GM04504 (cell line): ENCODE measurements around the gene GRIA3.
"Not testable (repeated sequence)": the region's sequence is repeated elsewhere in the genome, so short reads cannot be mapped to it uniquely, and the experiment has no call there.

ENCODE experiments used
- DNase-seq: peaks from one replicate; pipeline ENCODE4 v3.0.0-alpha.2; 2012; ENCODE audit warnings: low read depth

Gene GRIA3

GRCh38 chrX:123357941-123358340 lies 173.9 kb downstream of the GRIA3 start:
- DNase-seq = no peak

- no peak for DNase-seq
These were observed 174.4 kb downstream of the GRIA3 start for GRCh38 chrX:123358457-123358856.

- DNase-seq = no peak
These were observed 177.3 kb downstream of the GRIA3 start for GRCh38 chrX:123361371-123361770.

- not testable (repeated sequence) for DNase-seq
These were observed 202.1 kb downstream of the GRIA3 start for GRCh38 chrX:123386196-123386595.

GRCh38 chrX:123392921-123393320 lies 208.8 kb downstream of the GRIA3 start:
- no peak for DNase-seq

- no peak for DNase-seq
These were observed 215.6 kb downstream of the GRIA3 start for GRCh38 chrX:123399709-123400108.

GRCh38 chrX:123405231-123405630 lies 221.2 kb downstream of the GRIA3 start:
- DNase-seq = no peak

GRCh38 chrX:123408821-123409737 lies 225.0 kb downstream of the GRIA3 start:
- DNase-seq = peak; percentile 46

GRCh38 chrX:123422875-123423274 lies 238.8 kb downstream of the GRIA3 start:
- no peak for DNase-seq

GRCh38 chrX:123424546-123424945 lies 240.5 kb downstream of the GRIA3 start:
- peak; percentile 46 for DNase-seq

GRCh38 chrX:123425471-123425870 lies 241.4 kb downstream of the GRIA3 start:
- no peak for DNase-seq

GRCh38 chrX:123425904-123426303 lies 241.8 kb downstream of the GRIA3 start:
- DNase-seq = no peak

GRCh38 chrX:123432361-123433150 lies 248.5 kb downstream of the GRIA3 start:
- DNase-seq = no peak

- DNase-seq = no peak
These were observed 252.5 kb downstream of the GRIA3 start for GRCh38 chrX:123436512-123437136.

GRCh38 chrX:123439926-123440325 lies 255.8 kb downstream of the GRIA3 start:
- DNase-seq = not testable (repeated sequence)

GRCh38 chrX:123442764-123443163 lies 258.7 kb downstream of the GRIA3 start:
- no peak for DNase-seq

- DNase-seq = no peak
These were observed 263.4 kb downstream of the GRIA3 start for GRCh38 chrX:123447506-123447905.

- DNase-seq = no peak
These were observed 265.3 kb downstream of the GRIA3 start for GRCh38 chrX:123449335-123449734.

- no peak for DNase-seq
These were observed 266.1 kb downstream of the GRIA3 start for GRCh38 chrX:123450222-123450621.

GRCh38 chrX:123454712-123455431 lies 270.8 kb downstream of the GRIA3 start:
- no peak for DNase-seq

GRCh38 chrX:123455693-123456092 lies 271.6 kb downstream of the GRIA3 start:
- DNase-seq = no peak

GRCh38 chrX:123464709-123465108 lies 280.6 kb downstream of the GRIA3 start:
- no peak for DNase-seq
